Measurements from ENCODE around the gene ASCC2. TPM values are rescaled to one million over a fixed set of nuclear protein-coding genes. Genes with fewer than 3 reads are reported as not detected.

ASCC2 gene
- total and polyA plus RNA-seq, 4 donors, result 34.6 to 43.7 (median 38.7) TPM

DNA sequence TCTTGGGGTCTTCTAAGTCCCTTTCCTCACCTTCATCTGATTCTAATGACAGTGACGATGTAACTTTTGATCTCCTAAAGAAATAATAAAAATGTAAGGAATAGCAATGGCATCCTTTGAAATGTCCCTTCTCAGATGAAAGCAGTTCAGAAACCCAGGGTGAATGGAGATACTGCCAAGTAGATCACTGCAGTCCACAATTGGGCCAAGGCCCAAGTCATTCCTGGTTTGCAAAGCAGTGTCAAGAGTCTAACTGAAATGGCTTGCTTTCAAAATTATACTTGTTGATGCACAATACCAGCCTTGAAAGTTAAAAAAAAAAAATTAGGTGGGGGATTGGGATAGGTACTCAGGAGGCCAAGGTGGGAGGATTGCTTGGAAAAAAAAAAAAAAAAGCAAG lies 20.4 kb downstream of the ASCC2 start:
- Histone ChIP-seq H3K4me3 (ENCODE audit: low read depth in 1 of 3, low read length in 3 of 3) (no peak overlapping the region), H3K27me3 (ENCODE audit: control insufficient read depth in 4 of 4, insufficient read depth in 4 of 4, low read length in 3 of 4) (no peaks in the 10 kb centered on the region), H3K9me3 (ENCODE audit: control insufficient read depth in 4 of 4, low read length in 3 of 4) (no peaks in the 10 kb centered on the region), H3K27ac (ENCODE audit: low read depth in 1 of 2, low read length in 2 of 2) (no peak overlapping the region), H3K4me1 (ENCODE audit: control insufficient read depth in 4 of 4, insufficient read depth in 4 of 4, low read length in 3 of 4) (peaks cover 25 to 80% (median 74%) of the 10 kb centered on the region in 4 donors), H3K9ac (ENCODE audit: low read depth in 1 of 2, low read length in 2 of 2) (no peak overlapping the region), H3K36me3 (ENCODE audit: control insufficient read depth in 4 of 4, insufficient read depth in 3 of 4, low read depth in 1 of 4, low read length in 3 of 4) (peaks cover 0 to 11% (median 9%) of the 10 kb centered on the region in 4 donors)
- DNase-seq (ENCODE audit: low spot score), result no peak
- TF ChIP-seq FOXA1 (IDR thresholded peaks at IDR 0.05) (no peak), TAF1 (conservative IDR thresholded peaks at IDR 0.05) (no peak), JUND (IDR thresholded peaks at IDR 0.05) (no peak), HNF4G (IDR thresholded peaks at IDR 0.05) (no peak), GABPA (IDR thresholded peaks at IDR 0.05 in 1 of 2, conservative IDR thresholded peaks at IDR 0.05 in 1 of 2) (no peak)
- TF ChIP-seq, protein P1, sequence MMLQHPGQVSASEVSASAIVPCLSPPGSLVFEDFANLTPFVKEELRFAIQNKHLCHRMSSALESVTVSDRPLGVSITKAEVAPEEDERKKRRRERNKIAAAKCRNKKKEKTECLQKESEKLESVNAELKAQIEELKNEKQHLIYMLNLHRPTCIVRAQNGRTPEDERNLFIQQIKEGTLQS (IDR thresholded peaks at IDR 0.05), result no peak
- TF ChIP-seq, protein P2, sequence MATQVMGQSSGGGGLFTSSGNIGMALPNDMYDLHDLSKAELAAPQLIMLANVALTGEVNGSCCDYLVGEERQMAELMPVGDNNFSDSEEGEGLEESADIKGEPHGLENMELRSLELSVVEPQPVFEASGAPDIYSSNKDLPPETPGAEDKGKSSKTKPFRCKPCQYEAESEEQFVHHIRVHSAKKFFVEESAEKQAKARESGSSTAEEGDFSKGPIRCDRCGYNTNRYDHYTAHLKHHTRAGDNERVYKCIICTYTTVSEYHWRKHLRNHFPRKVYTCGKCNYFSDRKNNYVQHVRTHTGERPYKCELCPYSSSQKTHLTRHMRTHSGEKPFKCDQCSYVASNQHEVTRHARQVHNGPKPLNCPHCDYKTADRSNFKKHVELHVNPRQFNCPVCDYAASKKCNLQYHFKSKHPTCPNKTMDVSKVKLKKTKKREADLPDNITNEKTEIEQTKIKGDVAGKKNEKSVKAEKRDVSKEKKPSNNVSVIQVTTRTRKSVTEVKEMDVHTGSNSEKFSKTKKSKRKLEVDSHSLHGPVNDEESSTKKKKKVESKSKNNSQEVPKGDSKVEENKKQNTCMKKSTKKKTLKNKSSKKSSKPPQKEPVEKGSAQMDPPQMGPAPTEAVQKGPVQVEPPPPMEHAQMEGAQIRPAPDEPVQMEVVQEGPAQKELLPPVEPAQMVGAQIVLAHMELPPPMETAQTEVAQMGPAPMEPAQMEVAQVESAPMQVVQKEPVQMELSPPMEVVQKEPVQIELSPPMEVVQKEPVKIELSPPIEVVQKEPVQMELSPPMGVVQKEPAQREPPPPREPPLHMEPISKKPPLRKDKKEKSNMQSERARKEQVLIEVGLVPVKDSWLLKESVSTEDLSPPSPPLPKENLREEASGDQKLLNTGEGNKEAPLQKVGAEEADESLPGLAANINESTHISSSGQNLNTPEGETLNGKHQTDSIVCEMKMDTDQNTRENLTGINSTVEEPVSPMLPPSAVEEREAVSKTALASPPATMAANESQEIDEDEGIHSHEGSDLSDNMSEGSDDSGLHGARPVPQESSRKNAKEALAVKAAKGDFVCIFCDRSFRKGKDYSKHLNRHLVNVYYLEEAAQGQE (IDR thresholded peaks at IDR 0.05), result no peak
- 96% methylated on average over 1 of the region's 1 CpG for WGBS

DNA sequence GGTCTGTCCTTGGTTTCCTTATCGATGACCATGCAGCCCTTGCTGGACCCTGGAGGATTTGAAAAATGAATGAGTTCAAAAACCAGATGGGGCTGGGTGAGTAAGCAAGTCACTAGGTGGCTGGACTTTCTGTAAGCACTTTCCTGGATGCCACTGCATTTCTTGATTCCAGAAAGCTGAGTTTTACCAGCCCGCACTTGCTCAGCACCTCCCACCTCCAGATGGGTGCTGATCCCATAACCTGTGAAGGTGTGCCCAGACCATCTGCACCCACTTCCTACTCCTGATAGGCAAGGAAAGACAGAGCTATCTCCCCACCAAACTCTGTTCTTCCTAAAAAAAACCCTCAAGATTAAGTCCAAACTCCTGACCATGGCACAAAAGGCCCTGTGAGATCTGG lies 21.1 kb downstream of the ASCC2 start:
- WGBS, result 90% methylated on average over 2 of the region's 2 CpGs
- Histone ChIP-seq H3K27me3 (ENCODE audit: control insufficient read depth in 4 of 4, insufficient read depth in 4 of 4, low read length in 3 of 4) (no peaks in the 10 kb centered on the region), H3K9me3 (ENCODE audit: control insufficient read depth in 4 of 4, low read length in 3 of 4) (no peaks in the 10 kb centered on the region), H3K36me3 (ENCODE audit: control insufficient read depth in 4 of 4, insufficient read depth in 3 of 4, low read depth in 1 of 4, low read length in 3 of 4) (peaks cover 0 to 15% (median 10%) of the 10 kb centered on the region in 4 donors), H3K4me3 (ENCODE audit: low read depth in 1 of 3, low read length in 3 of 3) (no peak overlapping the region), H3K27ac (ENCODE audit: low read depth in 1 of 2, low read length in 2 of 2) (no peak overlapping the region), H3K9ac (ENCODE audit: low read depth in 1 of 2, low read length in 2 of 2) (no peak overlapping the region), H3K4me1 (ENCODE audit: control insufficient read depth in 4 of 4, insufficient read depth in 4 of 4, low read length in 3 of 4) (peaks cover 23 to 82% (median 78%) of the 10 kb centered on the region in 4 donors)
- DNase-seq (ENCODE audit: low spot score), result no peak
- TF ChIP-seq HNF4A (conservative IDR thresholded peaks at IDR 0.05), result no peak
- TF ChIP-seq, protein P2 (IDR thresholded peaks at IDR 0.05), result no peak
- TF ChIP-seq SP1 (IDR thresholded peaks at IDR 0.05), result no peak
- TF ChIP-seq, protein P3, sequence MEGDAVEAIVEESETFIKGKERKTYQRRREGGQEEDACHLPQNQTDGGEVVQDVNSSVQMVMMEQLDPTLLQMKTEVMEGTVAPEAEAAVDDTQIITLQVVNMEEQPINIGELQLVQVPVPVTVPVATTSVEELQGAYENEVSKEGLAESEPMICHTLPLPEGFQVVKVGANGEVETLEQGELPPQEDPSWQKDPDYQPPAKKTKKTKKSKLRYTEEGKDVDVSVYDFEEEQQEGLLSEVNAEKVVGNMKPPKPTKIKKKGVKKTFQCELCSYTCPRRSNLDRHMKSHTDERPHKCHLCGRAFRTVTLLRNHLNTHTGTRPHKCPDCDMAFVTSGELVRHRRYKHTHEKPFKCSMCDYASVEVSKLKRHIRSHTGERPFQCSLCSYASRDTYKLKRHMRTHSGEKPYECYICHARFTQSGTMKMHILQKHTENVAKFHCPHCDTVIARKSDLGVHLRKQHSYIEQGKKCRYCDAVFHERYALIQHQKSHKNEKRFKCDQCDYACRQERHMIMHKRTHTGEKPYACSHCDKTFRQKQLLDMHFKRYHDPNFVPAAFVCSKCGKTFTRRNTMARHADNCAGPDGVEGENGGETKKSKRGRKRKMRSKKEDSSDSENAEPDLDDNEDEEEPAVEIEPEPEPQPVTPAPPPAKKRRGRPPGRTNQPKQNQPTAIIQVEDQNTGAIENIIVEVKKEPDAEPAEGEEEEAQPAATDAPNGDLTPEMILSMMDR (IDR thresholded peaks at IDR 0.05; ENCODE audit: low read depth, low read length, missing input control), result no peak
- TF ChIP-seq GABPA (IDR thresholded peaks at IDR 0.05 in 1 of 2, conservative IDR thresholded peaks at IDR 0.05 in 1 of 2), result no peak
- no peak for TF ChIP-seq YY1 (IDR thresholded peaks at IDR 0.05)
- no peak for TF ChIP-seq RAD21 (IDR thresholded peaks at IDR 0.05)
- no peak for TF ChIP-seq NR2F2 (IDR thresholded peaks at IDR 0.05)
- TF ChIP-seq FOXA1 (IDR thresholded peaks at IDR 0.05), result no peak
